ENCODE data around the gene PPAT. TPM values are rescaled to one million over a fixed set of nuclear protein-coding genes. Genes with fewer than 3 reads are reported as not detected.

The PPAT gene
- total RNA-seq, 1 experiment from 2014 or later: 28.9 TPM

DNA sequence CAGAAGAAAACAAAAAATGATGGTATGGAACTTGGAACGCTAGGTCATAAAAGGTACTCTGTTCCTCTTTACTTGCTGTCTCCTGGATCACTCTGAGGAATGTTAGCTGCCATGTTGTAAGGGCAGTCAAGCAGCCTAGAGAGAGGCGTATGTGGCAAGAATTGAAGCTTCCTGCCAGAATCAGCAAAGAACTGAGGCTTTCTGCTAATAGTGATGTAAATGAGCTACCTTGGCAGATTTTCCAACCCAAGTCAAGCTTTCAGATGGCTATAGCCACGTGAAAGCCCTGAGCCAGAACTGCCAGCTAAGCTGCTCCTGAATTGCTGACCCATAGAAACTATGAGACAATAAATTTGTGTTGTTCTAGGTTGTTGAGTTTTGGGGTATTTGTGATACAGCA lies 86.8 kb downstream of the PPAT start:
- Mint-ChIP-seq H3K4me1 (ENCODE audit: low read depth, unreplicated experiment) (no peaks in the 10 kb centered on the region), H3K36me3 (ENCODE audit: insufficient read depth, unreplicated experiment) (no peaks in the 10 kb centered on the region), H3K4me3 (ENCODE audit: low read depth, unreplicated experiment) (no peak overlapping the region), H3K9me3 (ENCODE audit: low read depth, unreplicated experiment) (no peaks in the 10 kb centered on the region), H3K27ac (ENCODE audit: unreplicated experiment) (no peak overlapping the region), H3K27me3 (ENCODE audit: unreplicated experiment) (no peaks in the 10 kb centered on the region)
- intact Hi-C loops (cut with micrococcal nuclease; ENCODE audit: unreplicated experiment): no loop called here
- TF ChIP-seq CTCF (IDR thresholded peaks at IDR 0.05; ENCODE audit: unreplicated experiment): no peak
- no peak for DNase-seq
- no TSS peak for BruUV-seq (replicated peaks)
- CTCF ChIA-PET: no interaction called here

GRCh38 chr4:56345458-56345857 lies 90.0 kb downstream of the PPAT start:
- CTCF ChIA-PET: no interaction called here
- H3K4me3 Mint-ChIP-seq (ENCODE audit: low read depth, unreplicated experiment): no peak overlapping the region
- no peak overlapping the region for H3K27ac Mint-ChIP-seq (ENCODE audit: unreplicated experiment)
- no peaks in the 10 kb centered on the region for H3K27me3 Mint-ChIP-seq (ENCODE audit: unreplicated experiment)
- no peaks in the 10 kb centered on the region for H3K9me3 Mint-ChIP-seq (ENCODE audit: low read depth, unreplicated experiment)
- no peak for TF ChIP-seq CTCF (IDR thresholded peaks at IDR 0.05; ENCODE audit: unreplicated experiment)
- H3K4me1 Mint-ChIP-seq (ENCODE audit: low read depth, unreplicated experiment): no peaks in the 10 kb centered on the region
- intact Hi-C loops (cut with micrococcal nuclease; ENCODE audit: unreplicated experiment): no loop called here
- BruUV-seq (replicated peaks): no TSS peak
- no peaks in the 10 kb centered on the region for H3K36me3 Mint-ChIP-seq (ENCODE audit: insufficient read depth, unreplicated experiment)
- DNase-seq: no peak

Other genes with a start within 250 kb of the PPAT start
- 8.5 and 9.1 TPM in 2 replicates for gene AASDH, start 48.1 kb downstream of the PPAT start, total RNA-seq (2022)
- 116 and 131 TPM in 2 replicates for gene PAICS, start 645 bp upstream of the PPAT start, total RNA-seq (2022)
- gene SRP72, start 32.0 kb upstream of the PPAT start, total RNA-seq (2022): 75.2 and 78.0 TPM in 2 replicates
- 0.26 and 0.56 TPM in 2 replicates for gene ARL9, start 70.2 kb upstream of the PPAT start, total RNA-seq (2022)
- gene HOPX, start 245.7 kb upstream of the PPAT start, total RNA-seq (2022): not detected in 2 replicates